Measurements from ENCODE around the gene LINC01488.
A peak's percentile ranks its signal among the peaks of the same experiment; 100 is the strongest.

LINC01488 gene

GRCh38 chr11:69481393-69481844, at the start of gene LINC01488:
TSS of gene LINC01488 (plus strand) at chr11:69481663.
- Histone ChIP-seq H3K9me3 (no peaks in the 10 kb centered on the region), H3K27me3 (ENCODE audit: low read depth) (no peaks in the 10 kb centered on the region), H3K4me1 (no peaks in the 10 kb centered on the region), H3K36me3 (replicated peaks) (no peaks in the 10 kb centered on the region), H3K4me3 (no peak within 1 kb of the TSS)
- DNase-seq (ENCODE audit: low spot score in 2 of 2) = no peak
- in situ Hi-C loops (cut with MboI; ENCODE audit: low sequenced_read_pairs) = no loop called here

DNA sequence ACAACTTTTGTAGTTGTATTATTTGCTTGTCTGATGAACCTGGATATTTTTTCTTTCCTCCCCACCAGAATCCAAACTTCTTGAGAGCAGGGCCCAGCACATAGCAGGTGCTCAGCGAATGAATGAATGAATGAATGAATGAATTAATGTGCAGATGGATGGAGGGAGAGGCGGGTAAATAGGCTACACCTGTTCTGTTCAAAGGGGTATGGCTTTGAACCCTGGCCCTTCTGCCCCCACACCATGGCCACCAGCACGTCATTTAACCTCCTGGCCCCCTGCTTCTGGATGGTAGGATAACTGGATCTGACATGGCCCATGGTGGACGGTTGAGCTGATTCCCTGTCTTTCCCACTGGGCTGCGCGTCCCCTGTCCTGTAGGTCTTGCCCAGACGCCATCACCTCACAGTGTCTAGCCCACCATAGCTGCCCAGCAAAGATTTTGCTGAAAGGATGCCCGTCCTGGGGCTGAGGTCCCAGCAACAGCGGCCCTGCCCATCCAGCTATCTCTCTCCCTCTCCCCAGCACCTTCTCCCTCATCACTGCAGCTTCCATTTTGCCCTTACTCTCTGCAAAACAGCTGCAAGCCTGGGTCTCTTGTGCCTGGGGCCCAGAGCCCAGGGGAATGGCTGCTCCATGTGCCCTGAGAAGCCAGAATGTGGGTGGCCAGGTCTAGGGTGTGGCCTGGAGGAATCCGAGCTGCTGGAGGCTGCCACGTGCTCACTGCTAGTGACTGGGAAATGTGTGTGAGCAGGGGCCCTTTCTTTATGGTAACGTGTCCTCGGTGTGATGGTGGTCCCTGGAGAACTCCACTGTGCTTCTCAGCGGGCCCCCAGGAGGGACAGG, 49.3 kb upstream of the LINC01488 start:
- Histone ChIP-seq H3K4me1 (peaks cover 10% of the 10 kb centered on the region), H3K9me3 (no peaks in the 10 kb centered on the region), H3K4me3 (no peak overlapping the region), H3K36me3 (replicated peaks) (no peaks in the 10 kb centered on the region), H3K27me3 (ENCODE audit: low read depth) (no peaks in the 10 kb centered on the region)
- in situ Hi-C loops (cut with MboI; ENCODE audit: low sequenced_read_pairs) = no loop called here
- no peak for DNase-seq (ENCODE audit: low spot score in 2 of 2)

DNA sequence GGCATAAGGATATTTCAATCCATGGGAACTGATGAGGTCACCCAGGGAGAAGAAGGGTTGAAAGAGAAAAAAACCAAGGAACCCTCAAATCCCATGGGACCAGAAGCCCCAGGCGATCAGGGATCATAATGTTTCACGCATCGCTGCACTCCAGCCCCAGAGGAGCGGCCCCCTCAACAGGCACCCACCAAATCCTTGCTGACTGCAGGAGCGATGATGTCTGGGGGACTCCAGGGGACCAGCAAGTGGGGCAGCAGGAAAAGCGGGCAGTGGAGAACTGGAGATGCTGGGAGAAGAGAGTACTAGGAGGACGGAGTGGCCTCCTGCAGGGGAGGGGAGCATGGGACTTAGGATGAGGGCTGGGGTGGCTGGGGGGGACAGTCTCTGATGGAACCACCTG, 47.7 kb upstream of the LINC01488 start:
- Histone ChIP-seq H3K9me3 (no peaks in the 10 kb centered on the region), H3K27me3 (ENCODE audit: low read depth) (no peaks in the 10 kb centered on the region), H3K36me3 (replicated peaks) (no peaks in the 10 kb centered on the region), H3K4me1 (peaks cover 10% of the 10 kb centered on the region), H3K4me3 (no peak overlapping the region)
- DNase-seq (ENCODE audit: low spot score in 2 of 2) = no peak
- in situ Hi-C loops (cut with MboI; ENCODE audit: low sequenced_read_pairs) = no loop called here

- peaks cover 10% of the 10 kb centered on the region for H3K4me1 ChIP-seq
- H3K36me3 ChIP-seq (replicated peaks) = no peaks in the 10 kb centered on the region
- H3K9me3 ChIP-seq = no peaks in the 10 kb centered on the region
- no peaks in the 10 kb centered on the region for H3K27me3 ChIP-seq (ENCODE audit: low read depth)
- no peak for DNase-seq (ENCODE audit: low spot score in 2 of 2)
- H3K4me3 ChIP-seq = no peak overlapping the region
- in situ Hi-C loops (cut with MboI; ENCODE audit: low sequenced_read_pairs) = no loop called here
These were observed 47.0 kb upstream of the LINC01488 start for GRCh38 chr11:69434471-69434931.

- Histone ChIP-seq H3K4me1 (peaks cover 10% of the 10 kb centered on the region), H3K4me3 (no peak overlapping the region), H3K27me3 (ENCODE audit: low read depth) (no peaks in the 10 kb centered on the region), H3K36me3 (replicated peaks) (no peaks in the 10 kb centered on the region), H3K9me3 (no peaks in the 10 kb centered on the region)
- in situ Hi-C loops (cut with MboI; ENCODE audit: low sequenced_read_pairs) = no loop called here
- peak; percentile 57 to 67 for DNase-seq (ENCODE audit: low spot score in 2 of 2)
These were observed 46.1 kb upstream of the LINC01488 start for GRCh38 chr11:69435161-69435986.

DNA sequence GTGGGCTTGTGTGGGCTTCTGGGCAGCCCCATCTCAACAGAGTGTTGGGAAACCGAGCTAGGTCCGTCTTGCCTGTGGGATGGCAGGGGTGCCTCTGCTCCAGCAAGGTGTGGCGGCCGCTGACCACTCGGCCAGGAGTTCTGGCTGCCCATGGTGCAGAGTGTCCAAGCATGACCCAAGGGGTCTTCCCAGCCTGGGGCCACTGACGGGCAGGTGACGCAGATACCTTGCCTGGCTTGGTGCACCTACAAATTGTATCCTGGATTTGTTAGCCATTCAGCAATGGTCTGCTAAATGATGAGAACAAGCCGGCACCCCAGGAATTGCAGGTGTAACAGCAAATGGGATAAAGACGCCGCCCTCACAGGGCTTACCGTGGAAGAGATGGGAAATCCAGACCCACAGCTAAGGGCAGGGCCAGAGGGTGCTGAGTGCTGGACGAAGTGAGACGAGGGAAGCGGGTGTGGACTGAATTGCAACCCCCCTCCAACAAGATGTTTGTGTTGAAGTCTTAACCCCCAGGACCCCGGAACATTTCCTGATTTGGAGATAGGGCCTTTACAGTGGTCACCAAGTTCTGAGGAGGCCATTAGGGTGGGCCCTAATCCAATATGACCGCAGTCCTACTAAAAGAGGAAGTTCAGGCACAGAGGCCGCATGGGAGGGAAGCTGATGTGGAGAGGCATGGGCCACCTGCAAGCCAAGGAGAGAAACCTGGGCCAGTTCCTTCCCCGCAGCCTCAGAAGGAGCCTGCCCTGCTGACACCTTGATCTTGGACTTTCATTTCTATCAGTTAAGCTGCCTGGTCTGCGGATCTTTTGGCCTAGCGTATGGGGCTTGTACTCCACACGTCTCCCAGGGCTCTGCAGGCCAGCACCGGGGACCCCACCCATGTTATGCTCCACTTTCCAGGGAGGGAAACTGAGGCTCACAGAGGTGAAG, 45.2 kb upstream of the LINC01488 start:
- Histone ChIP-seq H3K36me3 (replicated peaks) (no peaks in the 10 kb centered on the region), H3K4me1 (peaks cover 10% of the 10 kb centered on the region), H3K27me3 (ENCODE audit: low read depth) (no peaks in the 10 kb centered on the region), H3K9me3 (no peaks in the 10 kb centered on the region), H3K4me3 (no peak overlapping the region)
- no peak for DNase-seq (ENCODE audit: low spot score in 2 of 2)
- in situ Hi-C loops (cut with MboI; ENCODE audit: low sequenced_read_pairs) = no loop called here

GRCh38 chr11:69437001-69437875, 44.2 kb upstream of the LINC01488 start:
- H3K4me3 ChIP-seq = no peak overlapping the region
- no peaks in the 10 kb centered on the region for H3K9me3 ChIP-seq
- no peaks in the 10 kb centered on the region for H3K27me3 ChIP-seq (ENCODE audit: low read depth)
- no peaks in the 10 kb centered on the region for H3K36me3 ChIP-seq (replicated peaks)
- in situ Hi-C loops (cut with MboI; ENCODE audit: low sequenced_read_pairs) = no loop called here
- H3K4me1 ChIP-seq = peaks cover 10% of the 10 kb centered on the region
- DNase-seq (ENCODE audit: low spot score in 2 of 2) = peak in 1 of 2 experiments; percentile 29

GRCh38 chr11:69437876-69438205, 43.6 kb upstream of the LINC01488 start:
- DNase-seq (ENCODE audit: low spot score in 2 of 2) = no peak
- in situ Hi-C loops (cut with MboI; ENCODE audit: low sequenced_read_pairs) = no loop called here
- no peaks in the 10 kb centered on the region for H3K9me3 ChIP-seq
- H3K4me1 ChIP-seq = peaks cover 11% of the 10 kb centered on the region
- H3K36me3 ChIP-seq (replicated peaks) = no peaks in the 10 kb centered on the region
- H3K27me3 ChIP-seq (ENCODE audit: low read depth) = no peaks in the 10 kb centered on the region
- no peak overlapping the region for H3K4me3 ChIP-seq

GRCh38 chr11:69438286-69438920, 43.1 kb upstream of the LINC01488 start:
- peaks cover 15% of the 10 kb centered on the region for H3K4me1 ChIP-seq
- no peak for DNase-seq (ENCODE audit: low spot score in 2 of 2)
- H3K36me3 ChIP-seq (replicated peaks) = no peaks in the 10 kb centered on the region
- H3K9me3 ChIP-seq = no peaks in the 10 kb centered on the region
- H3K27me3 ChIP-seq (ENCODE audit: low read depth) = no peaks in the 10 kb centered on the region
- in situ Hi-C loops (cut with MboI; ENCODE audit: low sequenced_read_pairs) = no loop called here
- no peak overlapping the region for H3K4me3 ChIP-seq

- no peaks in the 10 kb centered on the region for H3K9me3 ChIP-seq
- H3K27me3 ChIP-seq (ENCODE audit: low read depth) = no peaks in the 10 kb centered on the region
- H3K4me3 ChIP-seq = no peak overlapping the region
- peaks cover 19% of the 10 kb centered on the region for H3K4me1 ChIP-seq
- no peak for DNase-seq (ENCODE audit: low spot score in 2 of 2)
- no peaks in the 10 kb centered on the region for H3K36me3 ChIP-seq (replicated peaks)
- in situ Hi-C loops (cut with MboI; ENCODE audit: low sequenced_read_pairs) = no loop called here
These were observed 42.3 kb upstream of the LINC01488 start for GRCh38 chr11:69439127-69439526.

DNA sequence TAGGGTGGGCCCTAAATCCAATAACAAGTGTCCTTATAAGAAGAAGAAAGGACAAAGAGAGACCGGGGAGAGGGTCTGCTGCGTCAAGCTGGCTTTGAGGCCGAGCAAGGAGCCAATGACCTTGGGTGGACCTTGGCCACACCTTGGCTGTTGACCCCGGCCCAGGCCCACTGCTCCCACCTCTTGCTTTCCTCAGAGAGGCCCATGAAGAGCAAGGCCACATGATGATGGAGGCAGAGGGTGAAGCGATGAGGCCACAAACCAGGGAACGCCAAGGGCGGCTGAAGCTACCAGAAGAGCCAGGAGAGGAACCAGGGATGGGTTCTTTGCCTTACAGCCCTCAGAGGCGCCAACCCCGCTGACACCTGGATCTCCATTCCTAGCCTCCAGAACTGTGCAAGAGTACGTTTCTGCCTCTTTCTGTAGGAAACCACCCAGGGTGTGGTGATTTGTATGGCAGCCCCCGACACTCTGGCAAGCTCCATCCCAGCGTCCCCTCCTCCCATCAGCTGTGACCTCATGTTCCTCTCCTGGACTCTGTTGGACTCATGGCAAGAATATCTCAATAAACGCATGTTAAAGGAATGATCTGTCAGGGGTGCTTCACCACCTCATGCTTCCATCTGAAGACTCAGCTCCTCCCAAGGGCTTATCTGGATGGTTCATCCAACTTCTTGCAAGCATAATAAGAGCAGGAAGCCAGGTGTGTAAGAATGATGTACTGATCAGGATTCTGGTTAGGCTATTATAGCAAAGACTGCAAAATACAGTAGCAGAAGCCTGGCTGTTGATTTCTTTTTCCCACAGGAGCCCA, 41.6 kb upstream of the LINC01488 start:
- no peaks in the 10 kb centered on the region for H3K9me3 ChIP-seq
- no peaks in the 10 kb centered on the region for H3K36me3 ChIP-seq (replicated peaks)
- H3K4me1 ChIP-seq = peaks cover 19% of the 10 kb centered on the region
- in situ Hi-C loops (cut with MboI; ENCODE audit: low sequenced_read_pairs) = no loop called here
- no peak overlapping the region for H3K4me3 ChIP-seq
- no peak for DNase-seq (ENCODE audit: low spot score in 2 of 2)
- no peaks in the 10 kb centered on the region for H3K27me3 ChIP-seq (ENCODE audit: low read depth)

- H3K4me1 ChIP-seq = peaks cover 11% of the 10 kb centered on the region
- no peaks in the 10 kb centered on the region for H3K27me3 ChIP-seq (ENCODE audit: low read depth)
- H3K4me3 ChIP-seq = no peak overlapping the region
- in situ Hi-C loops (cut with MboI; ENCODE audit: low sequenced_read_pairs) = no loop called here
- H3K9me3 ChIP-seq = no peaks in the 10 kb centered on the region
- no peak for DNase-seq (ENCODE audit: low spot score in 2 of 2)
- no peaks in the 10 kb centered on the region for H3K36me3 ChIP-seq (replicated peaks)
These were observed 40.6 kb upstream of the LINC01488 start for GRCh38 chr11:69440876-69441275.
